HG03135 (cell line): Measurements from ENCODE around the gene FCHSD2.
"Not testable (repeated sequence)": the region's sequence is repeated elsewhere in the genome, so short reads cannot be mapped to it uniquely, and the experiment has no call there.

Source experiments
- ATAC-seq: cut with Tn5 transposase; IDR thresholded peaks from one replicate; pipeline ENCODE4 v1.9.1; 2021; ENCODE audit warnings: mild to moderate bottlenecking, moderate library complexity; ENCODE audit not compliant: unreplicated experiment

The FCHSD2 gene

GRCh38 chr11:72940417-72940816, 201.7 kb downstream of the FCHSD2 start:
- no peak for ATAC-seq

DNA sequence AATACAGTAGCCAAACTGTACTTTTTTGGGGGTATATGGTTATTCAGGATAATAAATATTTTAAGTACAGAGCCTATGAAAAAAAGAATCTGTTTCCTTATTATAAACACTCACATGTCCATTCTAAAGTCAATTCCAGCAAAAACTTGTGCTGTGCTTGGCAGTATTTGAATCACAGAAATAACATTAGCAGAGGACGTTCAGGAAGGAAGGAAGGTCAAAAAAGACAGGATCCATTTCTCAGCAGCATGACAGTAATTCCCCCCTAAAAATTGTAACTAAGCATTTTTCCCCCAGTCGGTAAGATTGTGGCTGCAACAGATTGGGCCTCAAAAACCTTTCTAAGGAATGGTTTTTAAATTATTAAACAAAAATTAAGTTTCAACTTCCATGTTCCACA, 203.1 kb downstream of the FCHSD2 start:
- no peak for ATAC-seq

- no peak for ATAC-seq
Observed at GRCh38 chr11:72937439-72937838, 204.7 kb downstream of the FCHSD2 start.

GRCh38 chr11:72935700-72936099, 206.4 kb downstream of the FCHSD2 start:
- ATAC-seq, result no peak

- no peak for ATAC-seq
Observed at GRCh38 chr11:72932132-72932570, 210.0 kb downstream of the FCHSD2 start.

DNA sequence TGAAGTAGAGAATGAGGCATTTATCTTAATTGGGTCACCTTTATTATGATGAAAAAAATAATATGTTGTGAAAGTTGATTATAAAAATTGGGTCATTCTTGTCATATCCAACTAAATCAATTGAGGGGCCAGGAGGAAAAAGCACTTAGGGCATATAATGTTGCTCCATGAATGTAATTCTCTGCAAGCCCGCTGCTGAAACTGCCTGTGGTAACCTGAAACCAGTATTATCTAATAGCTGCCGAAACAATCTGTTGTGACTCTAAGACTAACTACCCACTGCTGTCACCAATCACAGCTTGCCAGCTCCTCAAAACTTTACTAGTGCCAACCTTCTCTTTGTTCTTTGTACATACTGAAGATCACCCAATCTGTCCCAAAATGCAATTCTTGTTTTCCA, 212.1 kb downstream of the FCHSD2 start:
- ATAC-seq, result no peak

GRCh38 chr11:72929256-72929655, 212.9 kb downstream of the FCHSD2 start:
- ATAC-seq, result no peak

DNA sequence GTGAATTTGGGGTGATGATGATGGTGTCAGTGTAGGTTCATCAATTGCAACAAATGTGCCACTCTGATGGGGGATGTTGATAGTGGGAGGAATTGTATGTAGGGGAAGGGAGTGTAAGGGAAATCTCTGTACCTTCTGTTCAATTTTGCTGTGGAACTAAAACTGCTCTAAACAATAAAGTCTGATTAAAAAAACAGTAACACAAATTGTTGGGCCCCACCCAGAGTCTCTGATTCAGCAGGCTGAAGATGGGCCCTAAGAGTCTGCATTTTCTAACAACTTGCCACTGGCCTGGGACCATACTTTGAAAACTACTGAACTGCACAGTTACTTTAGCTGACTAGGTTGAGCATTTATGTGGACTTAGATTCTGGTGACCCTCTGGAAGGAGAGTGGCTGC, 214.7 kb downstream of the FCHSD2 start:
- no peak for ATAC-seq

- ATAC-seq, result no peak
Observed at GRCh38 chr11:72926076-72926475, 216.0 kb downstream of the FCHSD2 start.

GRCh38 chr11:72925656-72926055, 216.5 kb downstream of the FCHSD2 start:
- ATAC-seq, result no peak

GRCh38 chr11:72924568-72925190, 217.4 kb downstream of the FCHSD2 start:
- no peak for ATAC-seq

DNA sequence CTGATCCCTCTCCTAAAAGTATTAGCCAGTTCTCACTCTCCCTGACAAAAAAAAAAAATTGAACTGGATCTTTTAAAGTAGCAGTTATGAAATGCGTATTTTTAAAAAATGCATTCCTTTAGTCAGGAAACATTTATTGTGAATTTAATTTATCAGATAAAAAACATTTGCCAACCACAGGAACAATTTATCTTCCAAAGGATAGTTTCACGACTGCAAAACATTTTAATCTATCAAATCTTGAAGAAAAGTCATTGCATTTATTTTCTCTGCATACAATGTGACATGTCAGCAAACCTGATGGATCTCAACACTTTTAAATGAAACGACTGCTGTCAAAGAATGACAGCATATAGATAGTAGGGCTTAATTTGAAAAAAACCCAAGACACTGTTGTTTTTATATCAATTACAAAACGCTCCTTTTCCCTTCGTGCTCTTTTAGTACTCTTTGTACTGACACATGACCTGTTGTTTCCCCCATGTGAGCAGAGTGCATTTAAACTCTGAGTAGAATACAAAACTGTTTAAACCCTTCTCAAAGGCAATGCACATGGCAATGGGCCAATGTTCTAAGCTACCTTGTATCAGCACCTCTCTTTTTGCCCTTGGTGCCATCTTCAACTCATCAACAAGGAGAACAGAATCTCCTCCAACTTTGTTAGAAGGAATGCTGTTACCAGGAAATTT, 220.9 kb downstream of the FCHSD2 start:
- ATAC-seq, result no peak

- no peak for ATAC-seq
Observed at GRCh38 chr11:72920001-72920400, 222.1 kb downstream of the FCHSD2 start.

DNA sequence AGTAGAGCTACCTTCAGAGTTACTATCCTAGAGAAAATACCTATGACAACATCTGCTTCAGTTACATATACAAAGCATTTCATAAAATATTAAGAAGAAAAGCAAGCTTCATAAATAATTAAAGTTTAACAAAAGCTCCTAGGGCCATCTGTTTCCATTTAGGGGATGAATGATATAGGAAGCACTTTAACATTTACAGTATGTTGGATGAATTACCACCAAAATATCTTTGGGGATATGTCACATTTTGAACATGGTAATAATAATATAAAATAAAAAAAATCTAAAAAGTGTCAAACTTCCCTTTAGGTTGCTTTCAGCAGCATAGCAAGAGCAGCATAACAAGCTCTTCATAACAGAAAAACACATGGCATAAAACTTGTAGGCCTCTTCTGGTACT, 223.3 kb downstream of the FCHSD2 start:
- ATAC-seq, result no peak

- ATAC-seq, result no peak
Observed at GRCh38 chr11:72912253-72912652, 229.9 kb downstream of the FCHSD2 start.

DNA sequence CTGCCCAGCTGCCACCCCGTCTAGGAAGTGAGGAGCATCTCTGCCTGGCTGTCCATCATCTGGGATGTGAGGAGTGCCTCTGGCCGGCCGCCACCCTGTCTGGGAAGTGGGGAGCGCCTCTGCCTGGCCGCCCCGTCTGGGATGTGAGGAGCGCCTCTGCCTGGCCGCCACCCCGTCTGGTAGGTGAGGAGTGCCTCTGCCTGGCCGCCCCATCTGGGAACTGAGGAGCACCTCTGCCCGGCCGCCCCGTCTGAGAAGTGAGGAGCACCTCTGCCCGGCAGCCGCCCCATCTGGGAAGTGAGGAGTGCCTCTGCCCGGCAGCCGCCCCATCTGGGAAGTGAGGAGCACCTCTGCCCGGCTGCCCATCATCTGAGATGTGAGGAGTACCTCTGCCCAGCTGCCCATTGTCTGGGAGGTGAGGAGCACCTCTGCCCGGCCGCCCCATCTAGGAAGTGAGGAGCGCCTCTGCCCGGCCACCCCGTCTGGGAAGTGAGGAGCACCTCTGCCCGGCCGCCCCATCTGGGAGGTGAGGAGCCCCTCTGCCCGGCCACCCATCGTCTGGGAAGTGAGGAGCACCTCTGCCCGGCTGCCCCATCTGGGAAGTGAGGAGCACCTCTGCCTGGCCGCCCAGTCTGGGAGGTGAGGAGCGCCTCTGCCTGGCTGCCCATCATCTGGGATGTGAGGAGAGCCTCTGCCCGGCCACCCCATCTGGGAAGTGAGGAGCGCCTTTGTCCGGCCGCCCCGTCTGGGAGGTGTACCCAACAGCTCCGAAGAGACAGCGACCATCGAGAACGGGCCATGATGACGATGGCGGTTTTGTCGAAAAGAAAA, 232.3 kb downstream of the FCHSD2 start:
- ATAC-seq, result not testable (repeated sequence)

DNA sequence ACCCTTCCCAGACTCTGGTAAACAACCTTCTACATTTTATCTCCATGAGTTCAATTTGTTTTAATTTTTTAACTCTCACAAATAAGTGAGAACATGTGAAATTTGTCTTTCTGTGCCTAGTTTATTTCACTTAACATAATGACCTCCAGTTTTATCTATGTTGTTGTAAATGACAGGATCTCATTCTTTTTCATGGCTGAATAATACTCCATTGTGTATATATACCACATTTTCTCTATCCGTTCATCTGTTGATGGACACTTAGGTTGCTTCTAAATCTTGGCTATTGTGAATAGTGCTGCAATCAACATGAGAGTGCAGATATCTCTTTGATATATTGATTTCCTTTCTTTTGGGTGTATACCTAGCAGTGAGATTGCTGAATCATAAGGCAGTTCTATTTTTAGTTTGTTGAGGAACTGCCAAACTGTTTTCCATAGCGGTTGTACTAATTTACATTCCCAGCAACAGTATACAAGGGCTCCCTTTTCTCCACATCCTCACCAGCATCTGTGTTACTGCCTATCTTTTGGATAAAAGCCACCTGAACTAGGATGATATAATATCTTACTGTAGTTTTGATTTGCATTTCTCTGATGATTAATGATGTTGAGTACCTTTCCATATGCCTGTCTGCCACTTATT, 234.0 kb downstream of the FCHSD2 start:
- no peak for ATAC-seq

DNA sequence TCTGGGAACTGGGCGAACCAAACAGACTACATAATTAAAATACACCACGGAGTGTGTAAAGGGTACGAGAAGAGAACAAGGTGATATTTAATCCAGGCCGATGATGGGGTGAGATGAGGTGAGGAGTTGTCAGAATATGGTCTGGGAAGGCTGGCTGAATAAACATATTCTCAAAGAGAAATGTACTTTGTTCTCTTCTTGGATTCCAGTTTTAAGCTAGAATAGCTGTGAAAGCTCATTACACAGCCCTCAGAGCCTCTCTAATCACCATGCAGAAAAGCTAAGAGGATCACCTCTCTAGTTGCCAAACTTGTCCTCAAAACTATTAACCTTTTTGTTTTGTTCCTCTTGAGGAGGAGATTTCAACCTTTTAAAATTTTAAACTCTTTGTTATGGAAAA, 238.1 kb downstream of the FCHSD2 start:
- no peak for ATAC-seq

DNA sequence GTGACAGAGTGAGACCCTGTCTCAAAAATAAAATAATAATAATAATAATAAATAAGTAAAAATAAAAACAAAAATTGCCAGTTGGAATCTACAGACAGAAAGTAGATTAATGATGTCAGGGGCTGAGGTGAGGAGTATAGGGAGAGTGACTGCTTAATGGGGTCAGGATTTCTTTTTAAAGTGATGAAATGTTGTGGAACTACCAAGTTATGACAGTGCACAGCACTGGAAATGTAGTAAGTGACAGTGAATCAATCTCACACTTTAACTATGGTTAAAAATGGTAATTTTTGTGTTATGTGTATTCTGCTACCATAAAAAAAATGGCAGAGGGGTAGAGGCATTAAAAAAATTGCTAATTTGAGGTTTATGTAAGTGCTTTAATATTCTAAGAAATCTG, 240.7 kb downstream of the FCHSD2 start:
- ATAC-seq, result no peak

- no peak for ATAC-seq
Observed at GRCh38 chr11:72900013-72900412, 242.1 kb downstream of the FCHSD2 start.

DNA sequence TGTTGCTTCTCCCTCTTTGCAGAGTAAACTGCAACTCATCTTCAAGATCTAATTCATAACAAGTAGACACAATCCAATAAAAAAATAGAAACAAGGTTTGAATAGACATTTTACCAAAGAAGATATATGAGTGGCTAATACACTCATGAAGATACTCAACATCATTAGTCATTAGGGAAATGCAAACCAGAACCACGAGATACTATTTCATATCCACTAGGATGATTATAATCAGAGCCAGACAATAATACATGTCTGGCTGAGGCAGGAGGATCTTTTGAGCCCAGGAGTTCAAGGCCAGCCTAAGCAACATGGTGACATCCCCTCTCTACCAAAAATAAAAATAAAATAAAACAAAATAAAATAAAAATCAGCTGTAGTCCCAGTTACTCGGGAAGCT, 242.9 kb downstream of the FCHSD2 start:
- no peak for ATAC-seq
